ENCODE measurements around the gene MAPK14.
"Not testable (repeated sequence)": the region's sequence is repeated elsewhere in the genome, so short reads cannot be mapped to it uniquely, and the experiment has no call there.

MAPK14 gene

DNA sequence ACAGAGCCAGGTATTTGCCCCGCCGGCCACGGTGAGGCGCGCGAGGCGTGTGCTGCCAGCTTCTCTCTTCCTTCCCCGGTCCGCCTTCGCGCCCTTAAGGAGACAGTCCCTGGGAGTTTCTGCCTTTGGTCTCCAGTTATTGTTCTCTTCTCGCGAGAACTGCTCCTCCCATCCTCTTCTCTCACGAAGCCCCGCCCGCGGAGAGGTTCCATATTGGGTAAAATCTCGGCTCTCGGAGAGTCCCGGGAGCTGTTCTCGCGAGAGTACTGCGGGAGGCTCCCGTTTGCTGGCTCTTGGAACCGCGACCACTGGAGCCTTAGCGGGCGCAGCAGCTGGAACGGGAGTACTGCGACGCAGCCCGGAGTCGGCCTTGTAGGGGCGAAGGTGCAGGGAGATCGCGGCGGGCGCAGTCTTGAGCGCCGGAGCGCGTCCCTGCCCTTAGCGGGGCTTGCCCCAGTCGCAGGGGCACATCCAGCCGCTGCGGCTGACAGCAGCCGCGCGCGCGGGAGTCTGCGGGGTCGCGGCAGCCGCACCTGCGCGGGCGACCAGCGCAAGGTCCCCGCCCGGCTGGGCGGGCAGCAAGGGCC, at the start of gene MAPK14:
MAPK14 (plus strand) TSS at position 308 of the 587 bp plus-strand sequence. CDS start 350 bp downstream, outside the sequence.
- peak; percentile 97 for DNase-seq (ENCODE audit: low read depth, low spot score)

DNA sequence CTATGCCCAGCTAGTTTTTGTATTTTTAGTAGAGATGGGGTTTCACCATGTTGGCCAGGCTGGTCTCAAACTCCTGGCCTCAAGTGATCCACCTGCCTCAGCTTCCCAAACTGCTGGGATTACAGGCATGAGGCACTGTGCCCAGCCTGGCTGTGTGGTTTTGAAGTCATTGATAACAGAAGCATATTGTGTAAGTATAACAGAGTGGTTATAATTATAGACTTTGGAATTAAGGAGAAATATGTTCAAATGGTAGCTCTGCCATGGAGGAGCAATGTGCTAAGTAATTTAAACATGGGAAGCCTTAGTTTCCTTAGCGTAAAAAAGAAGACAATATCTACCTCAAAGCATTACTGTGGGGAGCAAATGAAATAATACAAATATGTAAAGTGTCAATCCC, 47.5 kb upstream of the MAPK14 start:
- not testable (repeated sequence) for DNase-seq (ENCODE audit: low read depth, low spot score)

DNA sequence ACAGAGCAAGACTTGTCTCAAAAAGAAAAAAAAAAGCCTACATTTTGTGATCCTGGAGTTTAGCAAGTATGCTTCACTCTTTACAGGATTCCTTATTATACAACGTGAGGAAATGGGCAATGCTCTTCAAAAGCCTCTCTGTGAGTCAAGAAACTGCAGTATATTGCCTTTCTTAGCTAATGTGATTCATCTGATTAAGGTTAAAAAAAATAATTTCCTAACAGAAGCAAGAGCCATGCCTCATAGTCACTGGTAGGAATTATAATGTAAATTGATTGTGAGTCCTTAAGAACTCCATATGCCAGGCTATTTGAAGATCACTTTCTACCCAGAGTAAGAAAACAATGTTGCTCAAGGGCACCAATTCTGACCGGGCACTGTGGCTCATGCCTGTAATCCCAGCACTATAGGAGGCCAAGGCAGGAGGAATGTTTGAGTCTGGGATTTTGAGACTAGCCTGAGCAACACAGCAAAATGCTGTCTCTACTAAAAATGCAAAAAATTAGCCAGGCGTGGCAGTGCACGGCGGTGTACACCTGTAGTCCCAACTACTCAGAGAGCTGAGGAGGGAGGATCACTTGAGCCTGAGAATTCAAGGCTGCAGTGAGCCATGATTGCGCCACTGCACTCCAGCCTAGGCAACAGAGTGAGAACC, 46.5 kb upstream of the MAPK14 start:
- DNase-seq (ENCODE audit: low read depth, low spot score): no peak

DNA sequence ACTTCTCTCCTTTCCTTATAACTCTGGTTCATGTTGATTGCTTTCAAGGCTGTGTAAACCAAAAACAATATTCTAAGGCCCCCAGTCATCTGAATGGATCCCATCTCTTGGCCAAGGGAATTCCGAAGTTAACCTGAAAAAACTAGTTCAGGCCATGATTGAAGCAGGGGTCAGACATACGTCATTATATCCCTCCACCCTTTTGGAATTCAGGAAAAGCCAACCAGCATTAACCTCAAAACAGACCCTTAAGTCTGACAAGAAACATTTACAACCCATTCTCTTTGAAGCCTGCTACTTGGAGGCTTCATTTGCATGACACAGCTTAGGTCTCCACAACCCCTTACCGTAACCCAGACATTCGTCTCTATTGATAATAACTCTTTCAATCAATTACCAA, 42.9 kb upstream of the MAPK14 start:
- no peak for DNase-seq (ENCODE audit: low read depth, low spot score)

DNA sequence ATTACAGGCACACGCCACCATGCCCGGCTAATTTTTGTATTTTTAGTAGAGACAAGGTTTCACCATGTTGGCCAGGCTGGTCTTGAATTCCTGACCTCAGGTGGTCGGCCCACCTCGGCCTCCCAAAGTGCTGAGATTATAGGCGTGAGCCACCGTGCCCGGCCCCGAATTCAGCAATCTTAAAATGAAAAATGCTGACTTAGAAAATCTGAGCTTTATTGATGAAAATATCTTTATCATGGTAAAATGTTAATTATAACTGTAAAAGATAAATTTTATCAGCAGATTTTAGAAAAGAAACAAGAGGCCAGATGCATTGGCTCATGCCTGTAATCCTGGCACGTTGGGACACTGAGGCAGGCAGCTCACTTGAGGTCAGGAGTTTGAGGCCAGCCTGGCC, 39.6 kb upstream of the MAPK14 start:
- not testable (repeated sequence) for DNase-seq (ENCODE audit: low read depth, low spot score)

DNA sequence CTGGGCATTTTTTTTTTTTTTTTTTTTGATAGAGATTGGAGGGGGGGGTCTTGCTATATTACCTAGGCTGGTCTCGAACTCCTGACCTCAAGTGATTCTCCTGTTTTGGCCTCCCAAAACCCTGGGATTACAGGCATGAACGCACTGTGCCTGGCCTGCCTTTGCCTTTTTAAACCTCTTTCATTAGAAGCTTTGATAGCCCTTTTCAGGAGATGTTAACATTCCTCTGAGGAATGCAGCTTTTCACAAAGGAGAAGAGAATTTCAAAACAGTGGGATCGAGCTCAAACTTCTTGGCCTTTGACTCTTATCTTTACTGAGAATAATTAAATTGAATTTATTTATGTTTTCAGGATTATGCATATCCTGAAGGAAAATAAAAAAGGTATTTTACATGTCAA, 34.5 kb upstream of the MAPK14 start:
- no peak for DNase-seq (ENCODE audit: low read depth, low spot score)

DNA sequence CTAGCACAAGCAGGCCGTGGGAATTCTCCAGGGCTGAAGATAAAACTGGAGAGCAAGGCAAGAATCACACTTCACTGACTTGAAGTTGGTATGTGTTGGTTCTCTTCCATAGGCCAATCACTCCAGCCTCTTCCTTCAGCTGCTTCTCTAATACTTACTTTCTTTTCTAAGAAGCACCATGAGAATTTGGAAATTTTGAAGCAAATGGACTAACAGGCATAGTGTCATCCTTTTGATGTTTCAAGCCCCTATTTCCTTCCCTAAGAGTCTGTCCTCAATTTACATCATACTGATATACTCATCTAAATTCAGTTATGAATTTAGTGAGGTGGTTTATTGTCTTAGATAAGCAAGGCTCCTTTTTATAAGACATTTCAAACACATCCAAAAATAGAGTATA, 27.2 kb upstream of the MAPK14 start:
- no peak for DNase-seq (ENCODE audit: low read depth, low spot score)

DNA sequence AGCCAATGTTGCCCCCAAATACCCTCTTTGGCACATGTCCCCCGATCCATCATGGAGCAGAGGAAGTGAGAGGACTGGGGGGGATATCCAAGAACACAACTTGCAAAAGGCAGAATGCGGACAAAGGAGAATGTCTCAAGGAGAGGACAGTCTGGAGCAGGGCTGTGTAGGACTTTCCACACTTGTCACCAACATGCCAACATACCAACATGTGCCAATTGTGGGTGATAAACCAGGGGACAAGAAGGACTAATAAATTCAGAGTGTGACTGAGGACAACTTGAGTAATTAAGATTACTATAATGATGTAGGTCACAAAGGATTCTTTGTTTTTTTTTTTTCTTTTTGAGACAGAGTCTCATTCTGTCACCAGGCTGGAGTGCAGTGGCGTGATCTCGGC, 11.9 kb upstream of the MAPK14 start:
- DNase-seq (ENCODE audit: low read depth, low spot score): no peak

DNA sequence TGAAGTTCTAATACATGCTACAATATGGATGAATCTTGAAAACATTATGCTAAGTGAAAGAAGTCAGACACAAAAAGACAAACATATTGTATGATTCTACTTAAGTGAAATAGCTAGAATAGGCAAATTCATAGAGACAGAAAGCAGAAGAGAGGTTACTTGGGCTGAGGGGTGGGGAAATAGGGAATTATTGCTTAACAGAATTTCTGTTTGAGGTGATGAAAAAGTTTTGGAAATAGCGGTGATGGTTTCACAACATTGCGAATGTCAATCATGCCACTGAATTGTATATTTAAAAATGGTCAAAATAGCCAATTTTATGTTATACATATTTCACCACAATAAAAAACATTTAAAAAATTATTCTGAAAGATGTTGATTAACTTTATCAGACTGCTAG, 9.3 kb upstream of the MAPK14 start:
- no peak for DNase-seq (ENCODE audit: low read depth, low spot score)

DNA sequence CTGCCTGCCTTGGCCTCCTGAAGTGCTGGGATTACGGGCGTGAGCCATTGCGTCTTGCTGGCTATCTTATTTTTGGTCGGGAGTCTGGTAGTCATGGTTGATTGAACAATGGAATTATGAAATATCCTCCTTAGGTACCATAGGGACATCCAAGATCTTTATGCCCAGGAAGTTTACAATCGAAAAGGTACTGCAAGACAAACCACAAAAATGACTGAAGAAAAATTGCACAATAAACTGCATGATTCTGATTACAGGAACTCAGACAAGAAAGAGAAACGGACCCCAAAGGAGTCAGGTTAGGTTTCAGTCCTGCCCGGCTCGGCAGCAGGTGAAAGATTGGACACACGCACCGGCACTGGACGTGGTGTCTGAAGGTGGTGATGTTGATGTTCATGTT, 8.4 kb upstream of the MAPK14 start:
- no peak for DNase-seq (ENCODE audit: low read depth, low spot score)

DNA sequence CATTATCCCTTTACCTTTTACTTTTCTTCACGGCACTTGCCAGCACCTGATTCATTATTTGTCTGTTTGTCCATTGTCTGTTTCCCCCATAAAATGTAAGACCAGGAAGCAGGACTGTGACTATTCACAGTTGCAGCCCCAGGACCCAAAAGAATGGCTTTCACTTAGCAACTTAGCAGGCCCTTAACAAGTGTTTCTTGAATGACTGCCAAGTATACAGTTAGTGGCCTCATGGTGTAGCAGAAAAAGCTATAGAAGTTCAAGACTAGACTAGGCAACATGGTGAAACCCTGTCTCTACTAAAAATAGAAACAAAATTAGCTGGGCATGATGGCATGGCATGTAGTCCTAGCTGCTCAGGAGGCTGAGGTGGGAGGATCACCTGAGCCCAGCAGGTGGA, 7.5 kb upstream of the MAPK14 start:
- no peak for DNase-seq (ENCODE audit: low read depth, low spot score)

DNA sequence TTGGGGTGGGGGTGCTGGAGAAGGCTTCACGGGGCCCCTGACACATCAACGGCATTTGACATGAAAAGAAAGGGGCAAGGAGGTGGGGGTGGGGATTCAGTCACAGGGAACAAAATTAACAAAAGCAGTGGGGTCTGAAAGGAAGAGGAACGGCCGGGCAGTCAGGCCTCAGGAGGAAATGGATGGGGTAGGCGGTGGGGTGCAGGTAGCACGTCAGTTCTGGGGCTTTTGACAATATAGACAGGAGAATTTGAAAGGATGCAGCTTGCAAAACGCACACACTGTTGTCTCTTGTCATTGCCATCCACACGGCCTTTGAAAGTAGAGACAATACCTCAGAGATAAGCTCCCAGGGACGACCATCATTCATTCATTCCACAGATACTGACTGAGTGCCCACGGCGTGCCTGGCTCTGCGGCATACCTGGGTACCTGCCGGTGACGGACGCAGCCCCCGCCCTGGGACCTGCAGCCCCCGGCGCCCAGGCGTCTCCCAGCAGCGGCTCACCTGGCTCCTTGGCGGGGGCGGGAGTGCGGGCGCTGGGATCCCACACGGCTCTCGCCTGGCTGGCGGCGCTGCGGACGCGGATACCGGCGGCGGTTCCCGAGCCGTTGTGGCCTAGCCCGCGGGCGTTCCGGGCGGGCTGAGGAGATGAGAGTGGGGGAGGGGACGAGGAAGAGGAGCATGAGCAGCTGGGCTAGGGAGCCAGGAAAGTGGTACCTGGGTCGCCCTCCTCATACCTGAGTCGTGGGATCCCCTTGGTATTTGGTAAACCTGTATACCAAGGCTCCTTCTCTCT, 3.4 kb upstream of the MAPK14 start, which contains the start of gene SLC26A8:
SLC26A8 (minus strand) TSS at position 646 of the 800 bp plus-strand sequence. CDS start 4,934 bp downstream, outside the sequence.
- DNase-seq (ENCODE audit: low read depth, low spot score): no peak

DNA sequence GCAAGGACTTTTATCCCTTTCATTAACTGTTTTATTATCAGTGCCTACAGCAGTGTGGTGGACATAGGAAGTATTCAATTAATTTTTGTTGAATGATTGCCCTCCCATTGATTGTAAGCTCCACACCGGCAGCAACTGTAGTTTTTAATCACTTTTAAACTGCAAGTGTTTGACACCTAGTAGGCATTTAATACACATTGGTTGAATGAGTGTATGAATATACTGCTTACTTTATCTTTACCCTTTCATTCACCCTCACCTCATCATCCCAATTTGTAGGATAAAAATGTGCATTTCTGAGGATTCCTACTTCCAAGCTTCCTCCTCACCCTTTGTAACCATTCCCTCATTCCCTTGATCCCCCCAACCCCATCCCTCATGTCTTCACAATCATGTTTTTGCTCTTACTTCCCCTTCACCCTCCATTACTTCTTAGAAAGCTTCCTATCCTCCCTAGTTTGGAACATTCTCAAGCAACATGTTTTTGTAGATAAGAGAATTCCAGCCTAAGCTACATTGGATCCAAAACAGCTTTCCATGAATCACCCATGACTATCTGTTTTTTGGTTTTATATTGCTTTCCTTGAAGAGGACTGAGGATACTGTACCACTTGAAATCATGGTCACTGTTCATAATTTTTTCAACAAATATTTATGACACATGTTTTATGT, 2.2 kb upstream of the MAPK14 start:
- DNase-seq (ENCODE audit: low read depth, low spot score): no peak

DNA sequence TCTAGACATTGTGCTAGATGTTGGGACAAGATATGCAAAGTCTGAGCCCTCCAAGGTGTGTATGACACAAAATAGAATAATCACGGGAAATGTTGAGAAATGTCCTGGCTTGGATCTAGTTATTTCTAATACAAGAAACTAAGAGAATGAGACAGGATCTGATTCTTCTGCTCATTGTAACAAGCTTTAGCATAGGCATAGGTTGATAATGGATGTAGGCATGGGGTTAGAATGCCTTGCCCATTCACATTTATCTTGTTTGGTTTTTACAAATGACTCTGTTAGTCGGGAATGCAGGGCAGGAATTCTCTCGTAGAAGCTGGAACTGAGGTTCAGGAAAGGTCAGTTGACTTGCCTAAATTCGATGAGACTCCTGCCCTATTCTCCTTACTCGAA, 1.7 kb upstream of the MAPK14 start:
- DNase-seq (ENCODE audit: low read depth, low spot score): no peak

DNA sequence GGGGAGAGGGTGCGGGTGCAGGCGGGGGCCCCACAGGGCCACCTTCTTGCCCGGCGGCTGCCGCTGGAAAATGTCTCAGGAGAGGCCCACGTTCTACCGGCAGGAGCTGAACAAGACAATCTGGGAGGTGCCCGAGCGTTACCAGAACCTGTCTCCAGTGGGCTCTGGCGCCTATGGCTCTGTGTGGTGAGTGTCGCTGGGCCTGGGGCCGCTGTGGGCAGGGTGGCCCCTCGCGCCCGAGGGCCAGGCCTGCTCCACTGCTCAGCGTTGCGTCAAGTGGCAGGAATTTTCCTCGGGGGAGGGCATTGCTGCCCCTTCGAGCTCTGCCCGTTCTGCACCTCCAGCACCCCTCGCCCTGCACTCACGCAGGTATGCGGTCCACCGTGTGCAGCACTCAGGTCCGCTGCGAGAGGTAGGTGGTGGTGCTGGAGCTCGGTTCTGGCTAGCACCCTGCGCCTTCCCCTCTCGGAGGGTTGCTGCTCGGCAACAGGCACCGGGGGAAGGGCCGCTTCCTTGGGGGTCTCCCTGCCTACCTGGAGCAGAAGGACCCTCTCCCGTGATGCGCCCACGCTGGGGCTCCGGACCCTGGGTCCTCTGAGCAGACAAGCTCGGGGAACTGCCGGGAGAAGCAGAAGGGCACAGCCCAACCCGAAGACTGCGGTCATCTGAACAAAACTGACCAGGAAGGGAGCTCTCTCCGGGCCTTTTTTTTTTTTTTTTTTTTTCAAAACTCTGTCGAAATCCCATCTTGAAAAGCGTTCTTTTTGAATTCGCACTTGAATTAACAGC, 674 bp downstream of the MAPK14 start:
- no peak for DNase-seq (ENCODE audit: low read depth, low spot score)

DNA sequence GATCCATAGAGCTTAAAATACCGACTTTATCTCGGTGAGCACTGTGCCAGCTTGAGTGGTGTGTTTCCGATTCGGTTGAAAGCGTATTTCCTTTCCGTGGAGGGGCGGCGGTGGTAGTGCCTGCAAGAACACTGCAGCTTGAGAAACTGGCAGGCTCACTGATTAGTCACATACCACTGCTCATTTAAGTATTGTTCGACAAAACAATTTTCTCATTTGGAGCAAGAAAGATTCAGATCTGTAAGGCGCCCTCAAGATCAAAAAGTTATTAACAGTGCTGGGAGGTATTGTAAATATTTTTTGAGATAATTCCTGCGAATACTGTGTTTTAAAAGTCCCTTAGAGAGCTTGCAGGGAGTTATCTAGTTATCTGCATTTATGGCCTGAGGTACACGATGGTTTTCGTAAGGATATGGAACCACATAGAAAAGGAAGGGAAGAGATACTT, 1.3 kb downstream of the MAPK14 start:
- DNase-seq (ENCODE audit: low read depth, low spot score): no peak

DNA sequence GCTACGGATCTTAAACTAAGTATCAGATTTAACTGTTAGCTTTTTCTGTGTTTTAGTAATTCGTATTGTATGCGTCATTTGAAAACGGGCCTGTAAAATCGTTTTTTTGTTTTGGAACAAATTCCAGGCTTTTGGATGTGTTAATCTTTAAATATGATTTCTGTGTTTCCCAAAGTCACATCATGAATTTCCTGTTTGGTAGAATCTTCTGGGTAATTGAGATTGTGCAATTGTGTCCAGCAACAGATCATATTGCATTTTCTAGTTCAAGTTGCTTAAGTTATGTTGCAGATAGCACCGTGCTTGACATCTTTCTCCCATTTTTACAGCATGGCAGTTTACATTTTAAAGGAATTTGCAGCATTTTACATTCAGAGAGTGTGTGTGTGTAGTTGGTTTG, 1.9 kb downstream of the MAPK14 start:
- no peak for DNase-seq (ENCODE audit: low read depth, low spot score)

DNA sequence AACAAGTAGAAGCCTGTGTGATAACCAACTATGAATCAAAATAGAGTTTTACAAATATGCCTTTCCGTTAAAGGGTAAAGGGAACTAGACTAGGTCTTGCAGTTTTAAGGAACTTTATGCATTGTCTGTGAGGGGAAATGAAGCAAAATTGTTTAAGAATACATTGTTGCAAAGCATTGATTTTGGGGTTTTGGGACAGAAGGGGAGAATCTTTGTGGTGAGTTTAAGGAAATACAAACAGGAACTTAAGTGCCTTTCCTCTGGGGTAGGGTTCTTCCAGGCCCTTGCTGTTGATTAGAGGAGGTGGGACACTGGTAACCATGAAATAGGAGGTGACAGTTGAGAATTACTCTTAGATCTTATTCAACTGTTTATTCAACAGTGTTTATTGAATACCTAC, 4.7 kb downstream of the MAPK14 start:
- no peak for DNase-seq (ENCODE audit: low read depth, low spot score)

DNA sequence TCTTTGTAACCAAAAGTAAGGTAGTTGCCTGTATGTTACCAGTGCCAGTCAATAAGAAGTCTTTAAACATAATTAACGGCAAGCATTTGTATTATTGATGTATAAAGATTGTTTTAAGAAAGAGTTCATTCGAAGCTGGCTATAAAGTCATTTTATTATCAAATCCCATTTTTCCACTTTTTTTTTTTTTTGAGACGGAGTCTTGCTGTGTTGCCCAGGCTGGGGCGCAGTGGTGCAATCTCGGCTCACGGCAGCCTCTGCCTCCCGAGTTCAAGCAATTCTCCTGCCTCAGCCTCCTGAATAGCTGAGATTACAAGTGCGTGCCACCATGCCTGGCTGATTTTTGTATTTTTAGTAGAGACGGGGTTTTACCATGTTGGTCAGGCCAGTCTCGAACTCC, 5.5 kb downstream of the MAPK14 start:
- DNase-seq (ENCODE audit: low read depth, low spot score): not testable (repeated sequence)

DNA sequence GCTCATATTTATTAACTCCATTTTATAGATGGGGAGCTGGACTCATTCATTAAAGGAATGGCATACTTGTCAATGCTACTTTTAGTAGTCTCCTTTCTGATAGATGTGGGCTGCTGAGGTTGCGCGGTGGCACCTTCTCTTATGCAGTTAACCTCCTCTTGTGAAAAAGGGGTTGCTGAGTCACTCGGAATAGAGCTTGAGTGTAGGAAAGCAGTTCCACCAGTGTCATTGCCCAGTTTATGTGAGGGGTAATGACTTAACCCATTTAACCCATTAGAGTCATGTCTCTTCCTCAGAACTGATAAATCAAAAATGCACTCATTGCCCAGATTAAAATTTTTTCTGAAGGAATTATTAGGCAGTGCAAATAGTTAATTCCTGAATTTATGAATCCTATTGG, 6.3 kb downstream of the MAPK14 start:
- DNase-seq (ENCODE audit: low read depth, low spot score): no peak

DNA sequence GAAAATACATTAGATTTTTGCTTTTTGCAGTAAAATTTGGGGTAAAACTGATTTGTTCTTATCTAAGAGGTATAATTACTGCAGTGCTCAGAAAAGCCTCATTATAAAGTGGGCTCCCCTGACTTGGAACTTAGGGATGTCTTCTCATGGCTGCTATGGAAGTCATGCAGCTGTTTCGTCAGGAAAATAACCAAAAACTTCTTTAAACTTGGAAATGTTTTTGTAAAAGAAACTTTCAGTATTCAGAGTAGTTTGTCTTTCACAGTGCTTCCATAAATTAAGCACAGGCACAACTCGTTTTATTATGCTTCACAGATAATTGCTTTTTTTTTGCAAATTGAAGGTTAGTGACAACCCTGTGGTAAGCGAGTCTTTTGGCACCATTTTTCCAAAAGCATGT, 6.8 kb downstream of the MAPK14 start:
- DNase-seq (ENCODE audit: low read depth, low spot score): no peak

All from brain pericyte (primary cell).